Cardiac muscle cell (in vitro differentiated cells and primary cell): ENCODE measurements around the gene SPIB. TPM values are rescaled to one million over a fixed set of nuclear protein-coding genes. Genes with fewer than 3 reads are reported as not detected.
A peak's percentile ranks its signal among the peaks of the same experiment; 100 is the strongest.

Source experiments
- DNase-seq, 2 donors: peaks; one replicate each; pipeline versions ENCODE4 v3.0.0 to v3.0.0-alpha.2; 2010 to 2017; ENCODE audit warnings: low read depth in 1 of 2, low spot score in 1 of 2
- H3K27ac ChIP-seq: fragments of 200-600 bp; sonication (generic); 2 replicates; pipeline ENCODE4 v1.5.1; 2016
- H3K27me3 ChIP-seq: fragments of 200-600 bp; sonication (generic); 2 replicates; pipeline ENCODE4 v1.6.0; 2016; ENCODE audit warnings: control low read depth
- H3K36me3 ChIP-seq: fragments of 200-600 bp; sonication (generic); 2 replicates; pipeline ENCODE4 v1.5.1; 2016; ENCODE audit warnings: control low read depth
- H3K4me1 ChIP-seq: fragments of 200-600 bp; sonication (generic); 2 replicates; pipeline ENCODE4 v1.8.1; 2017; ENCODE audit warnings: low read depth, mild to moderate bottlenecking, mixed run types
- H3K4me3 ChIP-seq: fragments of 200-600 bp; sonication (generic); 2 replicates; pipeline ENCODE4 v1.5.1; 2016; ENCODE audit warnings: mild to moderate bottlenecking
- H3K9me3 ChIP-seq: fragments of 200-600 bp; sonication (generic); 2 replicates; pipeline ENCODE4 v1.5.1; 2017; ENCODE audit warnings: low read depth, mild to moderate bottlenecking, control low read depth
- CTCF ChIP-seq: IDR thresholded peaks from 2 replicates; pipeline ENCODE4 v1.5.1; 2012; ENCODE audit warnings: low read depth, mild to moderate bottlenecking, low read length
- polyA plus RNA-seq: library from polyadenylated mRNA; unstranded; fragments of >200 nt; fragmentation: Nextera tagmentation; extraction: Ambion mirVana; gene quantifications from 2 replicates; pipeline ENCODE4 v1.2.1, GENCODE V29; 2016
- total RNA-seq: library from RNA; depleted of rRNA; stranded (reverse); fragments of >200 nt; gene quantifications from 2 replicates; pipeline ENCODE4 v1.2.3, GENCODE V29; 2016

Gene SPIB
- total RNA-seq (0.15 and 0.35 TPM in 2 replicates), polyA plus RNA-seq (0.40 and 1.5 TPM in 2 replicates)

GRCh38 chr19:50418176-50419021 is at the start of gene SPIB:
SPIB (plus strand) TSS chr19:50418938; CDS start chr19:50418963, 25 bp downstream.
- Histone ChIP-seq H3K36me3 (no peaks in the 10 kb centered on the region), H3K4me1 (peaks cover 3% of the 10 kb centered on the region), H3K4me3 (peak within 1 kb of the TSS; percentile 13), H3K9me3 (no peaks in the 10 kb centered on the region), H3K27me3 (peaks cover 17% of the 10 kb centered on the region), H3K27ac (no peak within 1 kb of the TSS)
- TF ChIP-seq CTCF, result no peak
- peak in 1 of 2 donors; percentile 29 for DNase-seq

GRCh38 chr19:50371914-50372475 is 46.7 kb upstream of the SPIB start:
- Histone ChIP-seq H3K27me3 (no peaks in the 10 kb centered on the region), H3K9me3 (no peaks in the 10 kb centered on the region), H3K4me1 (no peaks in the 10 kb centered on the region), H3K4me3 (no peak overlapping the region), H3K27ac (no peak overlapping the region), H3K36me3 (no peaks in the 10 kb centered on the region)
- no peak for DNase-seq
- TF ChIP-seq CTCF, result no peak

- peak; percentile 97 to 99 for DNase-seq
- Histone ChIP-seq H3K27me3 (no peaks in the 10 kb centered on the region), H3K27ac (peak within 1 kb of the TSS; percentile 98), H3K9me3 (no peaks in the 10 kb centered on the region), H3K4me3 (peak within 1 kb of the TSS; percentile 93), H3K36me3 (peaks cover 6% of the 10 kb centered on the region), H3K4me1 (peaks cover 13% of the 10 kb centered on the region)
- no peak for TF ChIP-seq CTCF
These were observed 42.3 kb upstream of the SPIB start, which contains the start of gene NR1H2 for GRCh38 chr19:50376166-50377050. NR1H2 (plus strand) TSS chr19:50376457; CDS start chr19:50377606, 1,149 bp downstream.

GRCh38 chr19:50377051-50377461 is 41.7 kb upstream of the SPIB start:
- Histone ChIP-seq H3K27me3 (no peaks in the 10 kb centered on the region), H3K4me1 (peaks cover 19% of the 10 kb centered on the region), H3K9me3 (no peaks in the 10 kb centered on the region), H3K36me3 (peaks cover 6% of the 10 kb centered on the region), H3K4me3 (no peak overlapping the region), H3K27ac (no peak overlapping the region)
- no peak for TF ChIP-seq CTCF
- DNase-seq, result peak in 1 of 2 donors; percentile 21

GRCh38 chr19:50377517-50377916 is 41.2 kb upstream of the SPIB start:
- peaks cover 6% of the 10 kb centered on the region for H3K36me3 ChIP-seq
- TF ChIP-seq CTCF, result no peak
- H3K27ac ChIP-seq, result no peak overlapping the region

More at GRCh38 chr19:50377517-50377916, 41.2 kb upstream of the SPIB start:
- H3K4me1 ChIP-seq, result peaks cover 19% of the 10 kb centered on the region
- DNase-seq, result no peak
- H3K9me3 ChIP-seq, result no peaks in the 10 kb centered on the region
- H3K4me3 ChIP-seq, result no peak overlapping the region
- no peaks in the 10 kb centered on the region for H3K27me3 ChIP-seq
